Measurements from ENCODE around the gene GPRC5A. TPM values are rescaled to one million over a fixed set of nuclear protein-coding genes. Genes with fewer than 3 reads are reported as not detected.

Gene GPRC5A
- total RNA-seq, 1 donor from 2014 or later, result not detected

DNA sequence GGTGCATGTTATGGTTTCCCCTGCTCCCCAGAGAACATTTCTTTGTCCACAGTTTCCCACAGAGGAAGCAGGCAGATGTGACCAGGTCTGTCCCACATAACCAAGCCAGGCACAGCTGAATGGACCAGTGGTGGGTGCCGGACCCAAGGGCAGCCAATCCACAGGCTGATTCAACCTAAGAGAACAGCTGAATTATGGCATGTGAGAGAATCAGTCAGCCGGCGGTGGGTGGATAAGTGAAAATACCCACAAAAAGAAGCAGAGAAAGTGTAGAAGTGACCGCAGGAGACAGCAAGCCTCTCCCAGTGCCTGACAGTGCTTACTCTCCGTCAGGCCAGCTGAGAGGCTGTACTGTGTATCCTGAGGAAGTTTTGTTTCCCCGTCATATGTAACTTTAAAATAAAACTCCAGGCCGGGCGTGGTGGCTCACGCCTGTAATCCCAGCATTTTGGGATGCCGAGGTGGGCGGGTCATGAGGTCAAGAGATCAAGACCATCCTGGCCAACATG lies 45.7 kb downstream of the GPRC5A start:
- Mint-ChIP-seq H3K27me3 (peaks cover 10% of the 10 kb centered on the region), H3K9me3 (no peaks in the 10 kb centered on the region), H3K36me3 (ENCODE audit: low read depth) (no peaks in the 10 kb centered on the region), H3K4me1 (no peaks in the 10 kb centered on the region), H3K27ac (no peak overlapping the region), H3K4me3 (no peak overlapping the region)
- intact Hi-C loops (cut with micrococcal nuclease), result no loop called here
- no peak for TF ChIP-seq CTCF (IDR thresholded peaks at IDR 0.05)
- no peak for DNase-seq
- no peak for ATAC-seq (ENCODE audit: low read depth)
- ChIA-PET POLR2A (no interaction called here), CTCF (no interaction called here)

- intact Hi-C loops (cut with micrococcal nuclease), result no loop called here
- Mint-ChIP-seq H3K4me1 (no peaks in the 10 kb centered on the region), H3K4me3 (no peak overlapping the region), H3K27ac (no peak overlapping the region), H3K9me3 (no peaks in the 10 kb centered on the region), H3K27me3 (peaks cover 10% of the 10 kb centered on the region), H3K36me3 (ENCODE audit: low read depth) (no peaks in the 10 kb centered on the region)
- ChIA-PET POLR2A (no interaction called here), CTCF (no interaction called here)
- ATAC-seq (ENCODE audit: low read depth), result no peak
- DNase-seq, result no peak
- TF ChIP-seq CTCF (IDR thresholded peaks at IDR 0.05), result no peak
Observed at GRCh38 chr12:12938541-12938940, 47.2 kb downstream of the GPRC5A start.

- ChIA-PET POLR2A (no interaction called here), CTCF (no interaction called here)
- no peak for TF ChIP-seq CTCF (IDR thresholded peaks at IDR 0.05)
- H3K36me3 Mint-ChIP-seq (ENCODE audit: low read depth), result no peaks in the 10 kb centered on the region
- no peak for DNase-seq
- H3K9me3 Mint-ChIP-seq, result no peaks in the 10 kb centered on the region
- no peak for ATAC-seq (ENCODE audit: low read depth)
- intact Hi-C loops (cut with micrococcal nuclease), result no loop called here
- H3K4me3 Mint-ChIP-seq, result no peak overlapping the region
- peaks cover 10% of the 10 kb centered on the region for H3K27me3 Mint-ChIP-seq
- no peaks in the 10 kb centered on the region for H3K4me1 Mint-ChIP-seq
- H3K27ac Mint-ChIP-seq, result no peak overlapping the region
Observed at GRCh38 chr12:12939888-12940287, 48.5 kb downstream of the GPRC5A start.

DNA sequence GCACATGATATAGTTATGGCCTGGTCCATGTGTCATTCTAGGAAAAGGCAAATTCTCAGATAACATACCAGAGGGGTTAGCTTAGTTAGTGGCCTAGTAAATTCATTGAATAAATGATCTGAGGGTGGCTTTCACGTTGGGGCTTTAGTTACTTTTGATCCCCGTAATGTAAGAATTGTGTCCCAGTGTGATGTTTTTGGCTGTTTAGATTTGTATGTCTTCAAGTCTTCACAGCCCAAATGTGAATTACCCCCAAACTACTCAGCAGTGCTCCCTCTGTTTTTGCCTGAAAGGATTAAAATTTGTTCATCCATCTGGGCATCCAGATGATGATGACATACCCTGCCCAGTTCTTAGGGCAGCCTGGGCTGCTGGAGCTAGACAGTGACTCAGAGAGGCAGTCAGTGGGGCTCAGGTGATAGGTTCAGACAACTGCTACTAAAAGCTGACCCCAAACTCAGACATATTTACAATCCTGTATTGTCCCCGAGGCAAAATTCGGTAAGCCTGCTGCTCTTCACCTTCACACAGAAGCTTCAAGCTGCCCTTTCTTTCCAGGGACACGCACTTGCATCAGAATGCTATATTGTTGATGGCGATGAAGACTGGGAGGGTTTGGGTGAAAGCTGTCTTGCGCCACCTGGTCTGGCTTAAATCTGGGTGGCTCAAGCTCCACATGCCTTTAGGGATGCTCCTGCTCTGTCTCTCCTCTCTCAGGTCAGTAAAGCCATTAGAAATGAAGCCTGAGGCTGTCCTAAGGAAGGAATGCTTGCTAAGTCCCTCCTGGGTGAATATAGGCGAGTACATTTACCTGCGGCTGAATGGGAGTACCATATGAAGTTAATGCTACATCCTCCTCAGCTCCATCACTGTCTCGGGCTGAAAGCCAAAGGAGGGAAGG lies 50.3 kb downstream of the GPRC5A start:
- H3K36me3 Mint-ChIP-seq (ENCODE audit: low read depth), result no peaks in the 10 kb centered on the region
- no peak overlapping the region for H3K27ac Mint-ChIP-seq
- H3K27me3 Mint-ChIP-seq, result peaks cover 10% of the 10 kb centered on the region
- DNase-seq (no peak), ATAC-seq (ENCODE audit: low read depth) (no peak)
- no peak for TF ChIP-seq CTCF (IDR thresholded peaks at IDR 0.05)
- no peaks in the 10 kb centered on the region for H3K9me3 Mint-ChIP-seq
- POLR2A ChIA-PET, result no interaction called here
- intact Hi-C loops (cut with micrococcal nuclease), result no loop called here
- H3K4me1 Mint-ChIP-seq, result no peaks in the 10 kb centered on the region
- CTCF ChIA-PET, result interaction anchor here (1.1 to 1.3 kb wide), 2 partner anchors 25 to 154 kb away, joined by 3 to 4 read pairs; no protein-coding TSS in a partner anchor
- H3K4me3 Mint-ChIP-seq, result no peak overlapping the region

DNA sequence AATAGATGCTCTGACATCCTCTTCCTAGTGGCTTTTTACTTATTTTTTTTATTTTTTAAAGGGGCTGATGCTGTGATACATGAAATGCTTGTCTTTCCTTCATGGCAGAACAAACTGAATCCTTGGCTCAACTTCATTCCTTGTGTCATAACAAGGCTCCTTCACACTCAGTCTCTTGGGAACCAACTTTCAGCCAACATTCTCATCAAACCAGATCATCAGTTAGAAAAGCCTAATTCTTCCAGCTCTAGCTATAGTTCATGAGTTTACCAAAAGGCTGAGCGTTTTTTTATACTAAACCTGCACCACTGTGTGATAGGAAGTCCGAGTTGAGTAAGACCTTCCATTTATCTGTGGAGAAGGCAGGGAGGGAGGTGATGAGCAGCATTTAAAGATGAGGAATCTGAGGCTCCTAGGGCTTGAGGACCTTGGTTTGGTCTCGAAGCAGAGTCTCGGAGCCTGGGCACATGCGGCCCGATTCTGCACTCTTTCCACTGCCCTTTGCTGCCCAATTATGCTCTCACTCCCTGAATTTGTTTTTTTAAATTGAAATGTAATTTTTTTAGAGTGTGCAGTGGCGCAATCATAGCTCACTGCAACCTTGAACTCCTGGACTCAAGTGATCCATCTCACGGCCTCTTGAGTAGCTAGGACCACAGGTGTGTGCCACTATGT lies 52.4 kb downstream of the GPRC5A start:
- ATAC-seq (ENCODE audit: low read depth), result no peak
- H3K27me3 Mint-ChIP-seq, result peaks cover 2% of the 10 kb centered on the region
- no peak overlapping the region for H3K27ac Mint-ChIP-seq
- no peak overlapping the region for H3K4me3 Mint-ChIP-seq
- no peaks in the 10 kb centered on the region for H3K9me3 Mint-ChIP-seq
- TF ChIP-seq CTCF (IDR thresholded peaks at IDR 0.05), result no peak
- H3K36me3 Mint-ChIP-seq (ENCODE audit: low read depth), result no peaks in the 10 kb centered on the region
- CTCF ChIA-PET, result no interaction called here
- intact Hi-C loops (cut with micrococcal nuclease), result no loop called here
- POLR2A ChIA-PET, result no interaction called here
- no peaks in the 10 kb centered on the region for H3K4me1 Mint-ChIP-seq
- DNase-seq, result no peak

Data from activated B cell treated with CpG ODN at 0.5 μM for 24 hours (primary cell).